ENCODE results near the gene ASTE1. TPM values are rescaled to one million over a fixed set of nuclear protein-coding genes. Genes with fewer than 3 reads are reported as not detected.

Gene ASTE1
- total RNA-seq, 1 experiment from 2014 or later = 2.9 TPM

DNA sequence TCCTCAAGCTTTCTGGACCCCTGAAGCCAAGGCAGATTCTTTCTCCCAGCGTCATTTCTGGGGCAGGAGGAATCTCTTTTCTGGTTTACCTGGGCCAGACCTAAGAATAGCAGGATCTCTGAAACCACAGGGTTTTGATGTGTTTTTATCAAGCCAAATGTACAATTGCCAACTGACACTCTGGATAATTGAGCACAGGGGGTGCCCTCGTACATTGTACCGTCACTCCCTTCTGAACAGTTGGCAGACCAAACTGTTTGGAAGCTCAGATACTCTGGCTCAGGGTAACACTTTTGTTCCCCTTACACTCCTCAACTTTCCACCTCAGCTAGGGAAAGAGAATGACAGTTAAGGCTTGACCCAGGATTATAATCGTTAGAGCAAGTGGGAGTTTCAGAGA lies 49.9 kb downstream of the ASTE1 start:
- Histone ChIP-seq H3K4me3 (ENCODE audit: low read length) (no peak overlapping the region), H3K4me2 (ENCODE audit: low read length) (no peak overlapping the region), H2AFZ (ENCODE audit: low read length) (no peak overlapping the region), H3K9me2 (replicated peaks; ENCODE audit: low read length) (no peaks in the 10 kb centered on the region), H3K9me3 (ENCODE audit: low read length) (no peaks in the 10 kb centered on the region), H3K36me3 (ENCODE audit: low read depth, low read length) (no peaks in the 10 kb centered on the region; the same call in 1 of the 2 replicates), H3K9ac (ENCODE audit: low read length) (no peak overlapping the region), H3F3A (ENCODE audit: low read length, unreplicated experiment) (no peaks in the 10 kb centered on the region), H3K4me1 (ENCODE audit: insufficient read depth, low read length) (peaks cover 9% of the 10 kb centered on the region), H4K20me1 (ENCODE audit: low read length) (no peaks in the 10 kb centered on the region), H3K79me2 (ENCODE audit: low read length) (no peaks in the 10 kb centered on the region), H3K27me3 (ENCODE audit: low read length) (no peaks in the 10 kb centered on the region), H3K27ac (ENCODE audit: low read length) (no peak overlapping the region)
- POLR2A ChIA-PET (ENCODE audit: unreplicated experiment) = no interaction called here
- CTCF ChIA-PET = no interaction called here
- TF ChIP-seq CTCF (conservative IDR thresholded peaks at IDR 0.05; ENCODE audit: low read depth, low read length) (no peak), EZH2 (IDR thresholded peaks at IDR 0.05; ENCODE audit: low read length, unreplicated experiment) (no peak), EZH2phosphoT487 (IDR thresholded peaks at IDR 0.05; ENCODE audit: borderline replicate concordance, low read length) (no peak)
- ATAC-seq (no peak), DNase-seq (no peak)
- no TSS peak for BruUV-seq (replicated peaks)
- intact Hi-C loops (cut with micrococcal nuclease) = no loop called here

GRCh38 chr3:130975251-130975650 lies 51.4 kb downstream of the ASTE1 start:
- Histone ChIP-seq H3F3A (ENCODE audit: low read length, unreplicated experiment) (no peaks in the 10 kb centered on the region), H3K4me3 (ENCODE audit: low read length) (no peak overlapping the region), H3K9ac (ENCODE audit: low read length) (no peak overlapping the region), H3K4me2 (ENCODE audit: low read length) (no peak overlapping the region), H3K27me3 (ENCODE audit: low read length) (no peaks in the 10 kb centered on the region), H3K36me3 (ENCODE audit: low read depth, low read length) (no peaks in the 10 kb centered on the region; the same call in 1 of the 2 replicates), H3K9me3 (ENCODE audit: low read length) (no peaks in the 10 kb centered on the region), H3K79me2 (ENCODE audit: low read length) (no peaks in the 10 kb centered on the region), H3K27ac (ENCODE audit: low read length) (no peak overlapping the region), H2AFZ (ENCODE audit: low read length) (no peak overlapping the region), H4K20me1 (ENCODE audit: low read length) (no peaks in the 10 kb centered on the region), H3K9me2 (replicated peaks; ENCODE audit: low read length) (no peaks in the 10 kb centered on the region), H3K4me1 (ENCODE audit: insufficient read depth, low read length) (peaks cover 13% of the 10 kb centered on the region)
- TF ChIP-seq EZH2phosphoT487 (IDR thresholded peaks at IDR 0.05; ENCODE audit: borderline replicate concordance, low read length) (no peak), CTCF (conservative IDR thresholded peaks at IDR 0.05; ENCODE audit: low read depth, low read length) (no peak)
- no TSS peak for BruUV-seq (replicated peaks)
- intact Hi-C loops (cut with micrococcal nuclease) = no loop called here
- no peak for DNase-seq
- POLR2A ChIA-PET (ENCODE audit: unreplicated experiment) = no interaction called here
- no peak for ATAC-seq
- CTCF ChIA-PET = no interaction called here

DNA sequence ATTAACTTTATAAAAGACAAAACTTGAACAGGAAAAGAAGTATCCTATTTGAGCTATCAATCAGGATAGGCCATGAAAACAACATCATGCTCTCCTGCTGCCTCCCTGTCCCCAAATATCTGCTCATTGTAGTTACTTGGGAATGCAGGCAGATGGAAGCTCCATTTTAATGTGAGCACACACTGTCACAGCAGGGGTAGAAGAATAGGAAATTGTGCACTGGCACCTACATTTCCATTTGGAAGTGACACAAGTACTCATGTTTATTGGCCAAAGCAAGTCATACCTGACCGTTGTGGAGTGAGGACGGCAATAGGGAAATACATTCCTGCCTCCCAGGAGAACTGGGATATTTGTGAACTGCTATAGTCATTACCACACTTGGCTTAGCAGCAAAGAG lies 52.4 kb downstream of the ASTE1 start:
- H2AFZ ChIP-seq (ENCODE audit: low read length) = no peak overlapping the region
- H3K4me1 ChIP-seq (ENCODE audit: insufficient read depth, low read length) = peaks cover 13% of the 10 kb centered on the region
- no peak overlapping the region for H3K27ac ChIP-seq (ENCODE audit: low read length)
- TF ChIP-seq CTCF (conservative IDR thresholded peaks at IDR 0.05; ENCODE audit: low read depth, low read length) (no peak), EZH2 (IDR thresholded peaks at IDR 0.05; ENCODE audit: low read length, unreplicated experiment) (no peak), EZH2phosphoT487 (IDR thresholded peaks at IDR 0.05; ENCODE audit: borderline replicate concordance, low read length) (no peak)
- intact Hi-C loops (cut with micrococcal nuclease) = loop anchor here (5.0 kb wide), 1 partner anchor 43 kb away; no protein-coding TSS in a partner anchor
- ATAC-seq = no peak
- no peaks in the 10 kb centered on the region for H3K79me2 ChIP-seq (ENCODE audit: low read length)
- CTCF ChIA-PET = no interaction called here
- no peak overlapping the region for H3K4me3 ChIP-seq (ENCODE audit: low read length)
- H4K20me1 ChIP-seq (ENCODE audit: low read length) = no peaks in the 10 kb centered on the region
- no peak overlapping the region for H3K9ac ChIP-seq (ENCODE audit: low read length)
- H3K9me2 ChIP-seq (replicated peaks; ENCODE audit: low read length) = no peaks in the 10 kb centered on the region
- no TSS peak for BruUV-seq (replicated peaks)
- H3K27me3 ChIP-seq (ENCODE audit: low read length) = no peaks in the 10 kb centered on the region
- no peaks in the 10 kb centered on the region for H3K9me3 ChIP-seq (ENCODE audit: low read length)
- H3K36me3 ChIP-seq (ENCODE audit: low read depth, low read length) = no peaks in the 10 kb centered on the region; the same call in 1 of the 2 replicates
- no peak for DNase-seq
- POLR2A ChIA-PET (ENCODE audit: unreplicated experiment) = no interaction called here
- H3F3A ChIP-seq (ENCODE audit: low read length, unreplicated experiment) = no peaks in the 10 kb centered on the region
- H3K4me2 ChIP-seq (ENCODE audit: low read length) = no peak overlapping the region

Data from PC-3 (cell line).